ENCODE measurements around the gene CX3CL1. TPM values are rescaled to one million over a fixed set of nuclear protein-coding genes. Genes with fewer than 3 reads are reported as not detected.

CX3CL1 gene
- total and polyA plus RNA-seq, 2 of the 13 experiments (the other 11 are each of a cell fraction or from before 2014, with no cell fraction given), result 57.3 to 60.8 TPM

DNA sequence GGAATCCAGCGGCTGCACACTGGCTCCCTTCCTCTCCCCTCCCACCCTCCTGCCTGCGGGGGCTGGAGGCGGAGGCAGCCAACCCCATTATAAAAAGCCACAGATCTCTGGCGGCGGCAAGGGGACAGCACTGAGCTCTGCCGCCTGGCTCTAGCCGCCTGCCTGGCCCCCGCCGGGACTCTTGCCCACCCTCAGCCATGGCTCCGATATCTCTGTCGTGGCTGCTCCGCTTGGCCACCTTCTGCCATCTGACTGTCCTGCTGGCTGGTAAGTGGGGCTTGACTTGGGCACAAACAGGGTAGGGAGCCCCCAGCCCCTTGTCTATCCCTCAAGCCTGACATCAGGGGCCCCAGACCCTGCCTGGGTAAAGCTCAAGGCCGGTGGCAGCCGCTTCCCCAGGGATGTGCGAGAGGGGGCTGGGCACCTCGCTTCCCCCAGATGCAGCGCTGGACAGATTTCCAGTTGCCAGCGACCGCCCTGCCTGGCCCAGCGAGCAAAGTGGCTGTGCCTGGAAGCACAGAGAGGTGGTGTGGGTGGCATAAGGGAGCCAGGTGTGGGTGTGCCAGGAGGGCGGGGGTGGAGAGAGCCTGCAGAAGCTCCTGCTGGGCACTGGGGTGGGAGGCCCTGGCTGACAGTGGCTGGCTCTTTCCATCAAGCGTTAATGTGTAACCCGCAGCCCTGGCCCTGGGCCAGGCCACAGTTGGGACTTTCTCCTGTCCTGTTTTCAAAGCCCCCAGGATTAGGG is at the start of gene CX3CL1 (continued):
- TF ChIP-seq, protein P1, sequence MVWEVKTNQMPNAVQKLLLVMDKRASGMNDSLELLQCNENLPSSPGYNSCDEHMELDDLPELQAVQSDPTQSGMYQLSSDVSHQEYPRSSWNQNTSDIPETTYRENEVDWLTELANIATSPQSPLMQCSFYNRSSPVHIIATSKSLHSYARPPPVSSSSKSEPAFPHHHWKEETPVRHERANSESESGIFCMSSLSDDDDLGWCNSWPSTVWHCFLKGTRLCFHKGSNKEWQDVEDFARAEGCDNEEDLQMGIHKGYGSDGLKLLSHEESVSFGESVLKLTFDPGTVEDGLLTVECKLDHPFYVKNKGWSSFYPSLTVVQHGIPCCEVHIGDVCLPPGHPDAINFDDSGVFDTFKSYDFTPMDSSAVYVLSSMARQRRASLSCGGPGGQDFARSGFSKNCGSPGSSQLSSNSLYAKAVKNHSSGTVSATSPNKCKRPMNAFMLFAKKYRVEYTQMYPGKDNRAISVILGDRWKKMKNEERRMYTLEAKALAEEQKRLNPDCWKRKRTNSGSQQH (CRISPR knock-in tag; IDR thresholded peaks at IDR 0.05; ENCODE audit: low read depth), result no peak
- peak; percentile 32; the same call in 1 of the 2 replicates for TF ChIP-seq PHF20 (CRISPR knock-in tag; IDR thresholded peaks at IDR 0.05)
- TF ChIP-seq ZNF691 (CRISPR knock-in tag; IDR thresholded peaks at IDR 0.05; ENCODE audit: borderline replicate concordance, low read depth), result peak; percentile 78
- TF ChIP-seq ZIK1 (CRISPR knock-in tag; IDR thresholded peaks at IDR 0.05; ENCODE audit: borderline replicate concordance, low read depth), result no peak
- peak; percentile 98 for TF ChIP-seq AGO2 (optimal IDR thresholded peaks at IDR 0.05; ENCODE audit: low read depth, low read length)
- TF ChIP-seq BHLHE40 (IDR thresholded peaks at IDR 0.05; ENCODE audit: low read length), result peak; percentile 7; the same call in 1 of the 2 replicates
- no peak for TF ChIP-seq NFE2L2 (IDR thresholded peaks at IDR 0.05; ENCODE audit: low read length)
- TF ChIP-seq ZFP62 (CRISPR knock-in tag; IDR thresholded peaks at IDR 0.05), result no peak
- no peak for TF ChIP-seq NCOA5 (CRISPR knock-in tag; IDR thresholded peaks at IDR 0.05)
- TF ChIP-seq HDAC2 (CRISPR knock-in tag; IDR thresholded peaks at IDR 0.05), result peak; percentile 57; the same call in 1 of the 2 replicates
- TF ChIP-seq MYNN (CRISPR knock-in tag; IDR thresholded peaks at IDR 0.05; ENCODE audit: low read depth), result no peak; the same call in 1 of the 2 replicates
- TF ChIP-seq, protein P2, sequence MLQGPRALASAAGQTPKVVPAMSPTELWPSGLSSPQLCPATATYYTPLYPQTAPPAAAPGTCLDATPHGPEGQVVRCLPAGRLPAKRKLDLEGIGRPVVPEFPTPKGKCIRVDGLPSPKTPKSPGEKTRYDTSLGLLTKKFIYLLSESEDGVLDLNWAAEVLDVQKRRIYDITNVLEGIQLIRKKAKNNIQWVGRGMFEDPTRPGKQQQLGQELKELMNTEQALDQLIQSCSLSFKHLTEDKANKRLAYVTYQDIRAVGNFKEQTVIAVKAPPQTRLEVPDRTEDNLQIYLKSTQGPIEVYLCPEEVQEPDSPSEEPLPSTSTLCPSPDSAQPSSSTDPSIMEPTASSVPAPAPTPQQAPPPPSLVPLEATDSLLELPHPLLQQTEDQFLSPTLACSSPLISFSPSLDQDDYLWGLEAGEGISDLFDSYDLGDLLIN (CRISPR knock-in tag; IDR thresholded peaks at IDR 0.05; ENCODE audit: borderline replicate concordance), result peak; percentile 84; the same call in 1 of the 2 replicates
- TF ChIP-seq ZSCAN5A (CRISPR knock-in tag; IDR thresholded peaks at IDR 0.05; ENCODE audit: borderline replicate concordance), result peak; percentile 8; the same call in 1 of the 2 replicates
- peak; percentile 93 for TF ChIP-seq BCL6 (CRISPR knock-in tag; IDR thresholded peaks at IDR 0.05)
- TF ChIP-seq ZBTB42 (CRISPR knock-in tag; IDR thresholded peaks at IDR 0.05), result peak; percentile 86
- TF ChIP-seq TCF12 (IDR thresholded peaks at IDR 0.05), result no peak
- TF ChIP-seq TCF12 (CRISPR knock-in tag; IDR thresholded peaks at IDR 0.05), result peak; percentile 66
- peak; percentile 100 for TF ChIP-seq ZNF782 (CRISPR knock-in tag; IDR thresholded peaks at IDR 0.05; ENCODE audit: borderline replicate concordance)
- peak; percentile 69; the same call in 1 of the 2 replicates for TF ChIP-seq ZNF484 (CRISPR knock-in tag; IDR thresholded peaks at IDR 0.05; ENCODE audit: borderline replicate concordance, low read depth)
- no peak; the same call in 1 of the 2 replicates for TF ChIP-seq HMG20B (CRISPR knock-in tag; conservative IDR thresholded peaks at IDR 0.05)
- TF ChIP-seq TOPORS (CRISPR knock-in tag; IDR thresholded peaks at IDR 0.05), result no peak
- no peak for TF ChIP-seq ZNF724P (CRISPR knock-in tag; IDR thresholded peaks at IDR 0.05; ENCODE audit: borderline replicate concordance)
- peak; percentile 46; the same call in 1 of the 2 replicates for TF ChIP-seq ONECUT2 (CRISPR knock-in tag; IDR thresholded peaks at IDR 0.05)
- no peak; the same call in 1 of the 2 replicates for TF ChIP-seq ZNF550 (CRISPR knock-in tag; IDR thresholded peaks at IDR 0.05; ENCODE audit: borderline replicate concordance)
- TF ChIP-seq HNRNPH1 (optimal IDR thresholded peaks at IDR 0.05; ENCODE audit: low read depth, low read length), result no peak
- TF ChIP-seq ZNF12 (CRISPR knock-in tag; IDR thresholded peaks at IDR 0.05), result peak; percentile 59; the same call in 1 of the 2 replicates
- TF ChIP-seq TP53 (CRISPR knock-in tag; conservative IDR thresholded peaks at IDR 0.05), result peak; percentile 95

Measured in HepG2 (cell line).